Measurements from ENCODE around the gene MAGI2. TPM values are rescaled to one million over a fixed set of nuclear protein-coding genes. Genes with fewer than 3 reads are reported as not detected.

Gene MAGI2
- total RNA-seq, 3 donors from 2014 or later (not counting 1 experiment from before 2014, with no cell fraction given): 0.09 to 0.48 (median 0.27) TPM

DNA sequence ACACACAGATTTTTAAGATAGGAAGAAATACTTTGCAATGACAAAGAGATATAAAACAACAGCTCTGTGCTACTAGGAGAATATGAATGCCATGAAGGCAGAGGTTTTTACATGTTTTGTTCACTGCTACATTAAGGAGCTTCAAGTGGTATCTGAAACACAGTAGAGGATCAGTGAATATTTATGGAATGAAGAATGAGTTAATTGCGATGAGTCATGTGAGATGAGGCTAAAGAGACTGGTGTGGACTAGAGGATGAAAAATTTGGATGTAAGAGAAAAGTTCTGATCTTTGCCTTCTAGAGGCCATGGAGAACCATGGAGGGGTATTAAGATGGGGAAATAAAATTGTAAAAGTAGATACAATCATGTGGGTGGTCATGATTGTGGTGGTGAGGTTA is 1220.7 kb downstream of the MAGI2 start:
- Histone ChIP-seq H3K9me3 (ENCODE audit: control insufficient read depth, insufficient read depth, low read length) (no peaks in the 10 kb centered on the region), H3K4me1 (ENCODE audit: control insufficient read depth, insufficient read depth, low read length) (no peaks in the 10 kb centered on the region), H3K27ac (ENCODE audit: low read length) (no peak overlapping the region), H3K4me3 (ENCODE audit: low read length) (no peak overlapping the region), H3K27me3 (ENCODE audit: control insufficient read depth, insufficient read depth, low read length) (no peaks in the 10 kb centered on the region), H3K36me3 (ENCODE audit: control insufficient read depth, insufficient read depth, low read length) (no peaks in the 10 kb centered on the region)
- WGBS (ENCODE audit: insufficient coverage): 94% methylated on average over 1 of the region's 1 CpG
- ATAC-seq (no peak), DNase-seq (no peak)
- H3K27me3 Mint-ChIP-seq (ENCODE audit: low read depth in 2 of 2): peaks cover 0 to 5% of the 10 kb centered on the region in 2 donors
- no peak overlapping the region for H3K4me3 Mint-ChIP-seq
- no peaks in the 10 kb centered on the region for H3K4me1 Mint-ChIP-seq
- H3K36me3 Mint-ChIP-seq: no peaks in the 10 kb centered on the region
- H3K27ac Mint-ChIP-seq: no peak overlapping the region
- intact Hi-C loops (cut with micrococcal nuclease): no loop called here
- TF ChIP-seq, protein P1, sequence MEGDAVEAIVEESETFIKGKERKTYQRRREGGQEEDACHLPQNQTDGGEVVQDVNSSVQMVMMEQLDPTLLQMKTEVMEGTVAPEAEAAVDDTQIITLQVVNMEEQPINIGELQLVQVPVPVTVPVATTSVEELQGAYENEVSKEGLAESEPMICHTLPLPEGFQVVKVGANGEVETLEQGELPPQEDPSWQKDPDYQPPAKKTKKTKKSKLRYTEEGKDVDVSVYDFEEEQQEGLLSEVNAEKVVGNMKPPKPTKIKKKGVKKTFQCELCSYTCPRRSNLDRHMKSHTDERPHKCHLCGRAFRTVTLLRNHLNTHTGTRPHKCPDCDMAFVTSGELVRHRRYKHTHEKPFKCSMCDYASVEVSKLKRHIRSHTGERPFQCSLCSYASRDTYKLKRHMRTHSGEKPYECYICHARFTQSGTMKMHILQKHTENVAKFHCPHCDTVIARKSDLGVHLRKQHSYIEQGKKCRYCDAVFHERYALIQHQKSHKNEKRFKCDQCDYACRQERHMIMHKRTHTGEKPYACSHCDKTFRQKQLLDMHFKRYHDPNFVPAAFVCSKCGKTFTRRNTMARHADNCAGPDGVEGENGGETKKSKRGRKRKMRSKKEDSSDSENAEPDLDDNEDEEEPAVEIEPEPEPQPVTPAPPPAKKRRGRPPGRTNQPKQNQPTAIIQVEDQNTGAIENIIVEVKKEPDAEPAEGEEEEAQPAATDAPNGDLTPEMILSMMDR (IDR thresholded peaks at IDR 0.05): no peak
- peaks cover 2 to 6% of the 10 kb centered on the region in 2 donors for H3K9me3 Mint-ChIP-seq

DNA sequence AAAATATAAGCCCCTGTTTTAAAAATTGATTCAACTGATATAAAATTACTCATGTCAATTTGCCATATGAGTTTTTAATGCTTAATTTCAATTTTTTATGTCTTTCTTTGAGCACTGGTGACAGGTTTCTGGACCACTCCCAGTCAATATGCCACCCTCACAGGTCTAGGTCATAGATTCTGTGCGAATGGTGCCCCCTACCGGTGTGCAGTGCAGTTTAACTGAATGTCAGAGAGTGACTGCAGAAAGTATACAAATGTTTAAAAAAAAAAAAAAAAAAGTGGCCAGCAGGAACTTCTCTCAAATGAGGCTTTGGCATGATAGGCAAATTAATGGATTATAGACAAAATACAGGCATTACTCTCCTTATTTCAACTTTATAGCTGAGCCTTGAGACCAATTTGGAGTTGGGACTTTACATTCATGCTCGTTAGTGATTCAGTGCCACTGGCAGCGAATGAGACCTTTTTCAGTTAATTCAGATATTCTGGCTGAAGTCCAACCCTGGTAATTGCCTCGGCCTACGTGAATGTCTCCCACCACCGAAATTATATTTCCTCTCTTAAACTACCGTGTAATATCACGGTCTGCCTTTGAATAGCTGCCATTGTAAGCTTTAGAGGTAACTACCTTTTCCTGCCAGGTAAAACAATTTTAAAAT is 1227.3 kb downstream of the MAGI2 start:
- no peak overlapping the region for H3K4me3 Mint-ChIP-seq
- H3K9me3 Mint-ChIP-seq: peaks cover 0 to 4% of the 10 kb centered on the region in 2 donors
- ATAC-seq (no peak), DNase-seq (no peak)
- H3K27me3 ChIP-seq (ENCODE audit: control insufficient read depth, insufficient read depth, low read length): no peaks in the 10 kb centered on the region
- H3K27ac ChIP-seq (ENCODE audit: low read length): no peak overlapping the region
- no peaks in the 10 kb centered on the region for H3K27me3 Mint-ChIP-seq (ENCODE audit: low read depth in 2 of 2)
- no peaks in the 10 kb centered on the region for H3K36me3 ChIP-seq (ENCODE audit: control insufficient read depth, insufficient read depth, low read length)
- 66% methylated on average over 9 of the region's 9 CpGs for WGBS (ENCODE audit: insufficient coverage)
- H3K9me3 ChIP-seq (ENCODE audit: control insufficient read depth, insufficient read depth, low read length): no peaks in the 10 kb centered on the region
- intact Hi-C loops (cut with micrococcal nuclease): no loop called here
- no peaks in the 10 kb centered on the region for H3K4me1 Mint-ChIP-seq
- no peak overlapping the region for H3K27ac Mint-ChIP-seq
- no peaks in the 10 kb centered on the region for H3K4me1 ChIP-seq (ENCODE audit: control insufficient read depth, insufficient read depth, low read length)
- no peak overlapping the region for H3K4me3 ChIP-seq (ENCODE audit: low read length)
- H3K36me3 Mint-ChIP-seq: no peaks in the 10 kb centered on the region
- TF ChIP-seq, protein P1 (IDR thresholded peaks at IDR 0.05): no peak

DNA sequence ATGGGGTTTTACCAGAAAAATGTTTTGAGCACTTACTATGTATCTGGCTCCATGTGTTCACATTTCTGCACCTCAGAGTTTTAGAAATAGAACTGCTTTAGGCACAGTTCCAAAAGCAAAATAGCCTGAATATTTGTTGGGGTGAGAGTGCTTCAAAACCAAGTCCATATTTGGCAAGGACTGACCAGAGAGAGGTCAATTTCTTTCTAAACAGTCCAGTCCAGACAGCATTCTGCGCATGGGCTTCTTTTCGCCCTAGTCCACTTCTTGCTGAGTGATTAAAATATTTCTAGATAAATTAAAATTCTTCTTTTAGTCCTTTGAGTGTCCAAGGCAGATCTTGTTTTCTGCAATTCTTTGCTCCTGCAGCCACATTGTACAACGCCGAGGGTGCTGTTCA is 1227.9 kb downstream of the MAGI2 start:
- Histone ChIP-seq H3K4me1 (ENCODE audit: control insufficient read depth, insufficient read depth, low read length) (no peaks in the 10 kb centered on the region), H3K9me3 (ENCODE audit: control insufficient read depth, insufficient read depth, low read length) (no peaks in the 10 kb centered on the region), H3K36me3 (ENCODE audit: control insufficient read depth, insufficient read depth, low read length) (no peaks in the 10 kb centered on the region), H3K27ac (ENCODE audit: low read length) (no peak overlapping the region), H3K4me3 (ENCODE audit: low read length) (no peak overlapping the region), H3K27me3 (ENCODE audit: control insufficient read depth, insufficient read depth, low read length) (no peaks in the 10 kb centered on the region)
- DNase-seq (no peak), ATAC-seq (no peak)
- Mint-ChIP-seq H3K36me3 (no peaks in the 10 kb centered on the region), H3K4me1 (no peaks in the 10 kb centered on the region), H3K9me3 (peaks cover 0 to 2% of the 10 kb centered on the region in 2 donors), H3K27me3 (ENCODE audit: low read depth in 2 of 2) (no peaks in the 10 kb centered on the region), H3K4me3 (no peak overlapping the region), H3K27ac (no peak overlapping the region)
- intact Hi-C loops (cut with micrococcal nuclease): no loop called here
- 90% methylated on average over 4 of the region's 4 CpGs for WGBS (ENCODE audit: insufficient coverage)
- TF ChIP-seq, protein P1 (IDR thresholded peaks at IDR 0.05): no peak

DNA sequence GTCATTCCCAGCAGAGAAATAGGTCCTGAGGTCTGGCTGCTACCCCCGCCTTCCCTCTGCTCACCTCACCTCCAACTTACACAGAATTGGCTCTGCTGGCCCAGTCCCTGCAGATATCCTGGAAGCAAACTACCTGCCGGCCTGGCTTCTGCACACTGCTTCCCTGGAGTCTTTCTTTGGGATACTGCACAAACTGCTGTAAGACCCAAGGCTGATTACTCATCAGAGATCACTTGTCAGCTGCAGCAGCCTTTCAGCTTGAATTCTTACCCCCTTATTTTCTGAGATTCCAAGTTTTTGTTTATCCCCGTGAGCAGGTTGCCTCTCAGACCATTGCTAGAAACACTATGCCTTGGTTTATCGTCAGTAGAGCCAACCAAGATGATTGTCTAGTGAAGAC is 1228.5 kb downstream of the MAGI2 start:
- WGBS (ENCODE audit: insufficient coverage): 80% methylated on average over 4 of the region's 4 CpGs
- no peaks in the 10 kb centered on the region for H3K4me1 Mint-ChIP-seq
- no peak overlapping the region for H3K27ac ChIP-seq (ENCODE audit: low read length)
- H3K9me3 Mint-ChIP-seq: peaks cover 0 to 2% of the 10 kb centered on the region in 2 donors
- no peak overlapping the region for H3K27ac Mint-ChIP-seq
- H3K4me3 Mint-ChIP-seq: no peak overlapping the region
- H3K27me3 Mint-ChIP-seq (ENCODE audit: low read depth in 2 of 2): no peaks in the 10 kb centered on the region
- TF ChIP-seq, protein P1 (IDR thresholded peaks at IDR 0.05): no peak
- H3K36me3 Mint-ChIP-seq: no peaks in the 10 kb centered on the region
- no peak for ATAC-seq
- H3K9me3 ChIP-seq (ENCODE audit: control insufficient read depth, insufficient read depth, low read length): no peaks in the 10 kb centered on the region
- DNase-seq: no peak
- no peaks in the 10 kb centered on the region for H3K36me3 ChIP-seq (ENCODE audit: control insufficient read depth, insufficient read depth, low read length)
- H3K27me3 ChIP-seq (ENCODE audit: control insufficient read depth, insufficient read depth, low read length): no peaks in the 10 kb centered on the region
- H3K4me1 ChIP-seq (ENCODE audit: control insufficient read depth, insufficient read depth, low read length): no peaks in the 10 kb centered on the region
- H3K4me3 ChIP-seq (ENCODE audit: low read length): no peak overlapping the region
- intact Hi-C loops (cut with micrococcal nuclease): no loop called here

Data from natural killer cell (primary cell).